ENCODE data around the gene RPL5. TPM values are rescaled to one million over a fixed set of nuclear protein-coding genes. Genes with fewer than 3 reads are reported as not detected.

Gene RPL5
- total RNA-seq, 1 donor from 2014 or later: 618 TPM

- H3K4me3 Mint-ChIP-seq (ENCODE audit: unreplicated experiment): no peak overlapping the region
- peaks cover 7% of the 10 kb centered on the region for H3K9me3 Mint-ChIP-seq (ENCODE audit: low read depth)
- no peaks in the 10 kb centered on the region for H3K27me3 Mint-ChIP-seq (ENCODE audit: low read depth)
- no peak overlapping the region for H3K27ac Mint-ChIP-seq (ENCODE audit: unreplicated experiment)
- DNase-seq (ENCODE audit: low spot score): no peak
- peaks cover 10% of the 10 kb centered on the region for H3K4me1 Mint-ChIP-seq (ENCODE audit: low read depth)
- peaks cover 6% of the 10 kb centered on the region for H3K36me3 Mint-ChIP-seq (ENCODE audit: low read depth)
- no peak for TF ChIP-seq CTCF (IDR thresholded peaks at IDR 0.05)
Measured at GRCh38 chr1:92887465-92887864, 55.6 kb downstream of the RPL5 start.

Other genes with a start within 250 kb of the RPL5 start
- 57.3 to 69.5 TPM (median 66.8 TPM) in 3 replicates for gene EVI5, start 46.9 kb upstream of the RPL5 start, total RNA-seq
- 7.7 to 11.2 TPM (median 10.6 TPM) in 3 replicates for gene DIPK1A, start 129.4 kb downstream of the RPL5 start, total RNA-seq
- gene MTF2, start 247.2 kb downstream of the RPL5 start, total RNA-seq: 17.7 to 22.4 TPM (median 20.0 TPM) in 3 replicates